OCI-M2 (cell line): Measurements from ENCODE around the gene TPP2.

Experiments
- DNase-seq: peaks from one replicate; lab custom pipeline; 2025; ENCODE audit not compliant: unreplicated experiment; lab: John Stamatoyannopoulos, UW

Gene TPP2

DNA sequence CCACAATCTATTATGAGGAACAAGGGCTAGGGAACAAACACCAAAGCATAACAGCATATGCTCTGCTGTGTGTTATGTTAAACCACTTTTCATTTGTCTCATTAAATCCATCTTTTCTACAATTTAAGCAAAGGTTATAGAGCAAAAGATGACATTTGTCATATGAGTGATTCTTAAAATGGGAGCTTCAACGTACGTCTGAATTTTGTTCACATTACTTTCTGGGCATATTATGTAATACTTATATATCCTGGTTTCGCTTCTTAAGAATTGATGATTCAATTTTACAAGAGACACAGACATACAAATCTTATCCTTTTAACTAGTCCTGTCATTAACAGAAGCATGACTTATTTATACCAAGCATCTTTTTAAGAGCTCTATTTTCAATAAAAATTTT lies 3.3 kb upstream of the TPP2 start:
- no peak for DNase-seq

DNA sequence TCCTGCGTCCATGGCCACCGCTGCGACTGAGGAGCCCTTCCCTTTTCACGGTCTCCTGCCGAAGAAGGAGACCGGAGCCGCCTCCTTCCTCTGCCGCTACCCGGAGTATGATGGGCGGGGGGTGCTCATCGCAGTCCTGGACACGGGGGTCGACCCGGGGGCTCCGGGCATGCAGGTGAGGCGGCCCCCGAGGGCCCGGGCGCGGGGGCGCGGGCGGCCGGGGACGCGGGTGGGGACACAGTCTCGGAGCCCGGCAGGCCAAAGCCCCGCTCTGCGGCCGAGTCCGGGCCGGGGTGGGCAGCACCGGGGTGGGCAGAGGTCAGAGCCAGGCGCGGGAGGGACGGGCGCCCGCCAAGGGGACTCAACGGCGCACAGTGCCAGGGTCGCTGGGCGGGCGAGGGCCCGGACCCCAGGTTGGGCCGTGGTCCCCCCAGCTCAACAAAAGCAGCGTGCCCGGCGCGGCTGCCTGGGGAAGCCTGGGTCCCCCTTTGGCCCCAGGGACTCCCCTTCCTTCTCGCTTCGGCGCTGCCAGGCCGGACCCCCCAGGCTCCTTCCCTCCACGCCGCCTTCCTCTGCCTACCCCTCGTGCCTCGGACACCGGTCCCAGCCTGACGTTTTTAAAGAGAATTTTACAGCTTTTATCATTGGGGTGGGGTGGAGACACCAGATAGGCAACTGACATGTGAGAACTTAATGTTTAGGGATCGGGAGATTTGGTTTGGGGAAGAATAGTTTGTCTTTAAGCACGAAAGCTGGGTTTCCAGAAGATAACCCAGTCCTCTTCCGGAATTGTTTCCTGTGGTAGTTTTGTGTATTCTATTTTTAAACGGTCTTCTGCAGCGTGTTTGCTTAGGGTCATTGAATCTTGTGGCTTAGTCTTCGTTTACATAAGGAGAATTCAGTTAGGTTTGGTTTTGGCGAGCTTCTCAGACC lies 509 bp downstream of the TPP2 start:
- peak; percentile 18 for DNase-seq

GRCh38 chr13:102598061-102598460 lies 1.3 kb downstream of the TPP2 start:
- no peak for DNase-seq

DNA sequence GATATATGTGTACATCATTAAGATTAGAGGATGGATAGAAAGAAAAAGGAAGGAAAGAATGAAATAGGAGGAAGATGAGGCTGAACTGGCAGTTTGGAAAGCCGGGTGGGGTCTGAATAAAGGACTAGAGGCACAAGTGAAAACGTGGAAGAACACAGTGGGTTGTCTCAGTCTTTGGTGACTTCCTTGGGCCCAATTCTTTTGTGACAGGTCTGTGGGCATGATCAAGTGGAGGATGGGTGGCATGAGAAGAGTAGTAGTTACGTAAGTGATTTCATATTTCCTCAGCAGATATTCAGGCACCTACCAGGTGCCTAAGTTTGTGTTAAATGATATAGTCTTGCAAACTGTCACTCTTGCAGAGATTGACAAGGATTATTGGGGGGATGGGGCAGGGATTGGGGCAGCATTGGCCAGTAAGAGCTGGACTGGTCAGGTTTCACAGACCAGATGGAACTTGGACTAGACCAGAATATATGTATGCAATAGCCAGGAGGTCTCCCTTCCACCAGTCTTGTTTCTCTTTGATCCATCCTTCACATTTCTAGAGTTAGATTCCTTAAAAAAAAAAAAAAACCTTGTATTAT lies 2.7 kb downstream of the TPP2 start:
- no peak for DNase-seq

GRCh38 chr13:102606537-102607309 lies 9.9 kb downstream of the TPP2 start:
- DNase-seq = no peak

DNA sequence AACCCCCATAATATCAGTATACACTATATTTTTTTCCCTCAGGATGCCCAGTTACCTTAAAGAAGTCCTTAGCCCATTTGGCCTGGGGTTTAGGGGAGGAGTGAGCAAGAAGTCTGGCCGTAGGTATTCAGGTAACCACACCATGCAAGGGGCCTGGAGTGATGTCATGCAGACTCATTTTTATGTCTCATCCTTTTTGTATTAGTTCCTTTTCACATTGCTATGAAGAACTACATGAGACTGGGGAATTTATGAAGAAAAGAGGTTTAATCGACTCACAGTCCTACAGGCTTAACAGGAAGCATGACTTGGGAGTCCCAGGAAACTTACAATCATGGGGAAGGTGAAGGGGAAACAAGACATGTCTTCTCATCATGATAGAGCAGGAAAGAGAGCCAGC lies 12.2 kb downstream of the TPP2 start:
- DNase-seq = no peak

DNA sequence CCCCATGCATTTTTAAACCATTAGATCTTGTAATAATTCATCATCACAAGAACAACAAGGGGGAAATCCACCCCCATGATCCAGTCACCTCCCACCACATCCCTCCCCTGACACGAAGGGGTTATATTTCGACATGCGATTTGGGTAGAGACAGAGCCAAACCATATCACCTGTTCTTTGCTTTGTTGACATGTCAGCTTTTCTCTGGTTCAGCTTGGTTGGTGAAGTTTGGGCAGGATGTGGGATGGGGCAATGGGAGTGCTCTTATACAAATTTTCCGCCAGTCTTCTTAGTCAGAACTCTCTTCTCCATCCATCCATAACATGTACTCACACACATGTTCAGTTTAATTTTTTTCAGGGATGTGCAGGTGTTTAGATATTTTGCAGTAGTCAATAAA lies 12.9 kb downstream of the TPP2 start:
- DNase-seq = no peak

DNA sequence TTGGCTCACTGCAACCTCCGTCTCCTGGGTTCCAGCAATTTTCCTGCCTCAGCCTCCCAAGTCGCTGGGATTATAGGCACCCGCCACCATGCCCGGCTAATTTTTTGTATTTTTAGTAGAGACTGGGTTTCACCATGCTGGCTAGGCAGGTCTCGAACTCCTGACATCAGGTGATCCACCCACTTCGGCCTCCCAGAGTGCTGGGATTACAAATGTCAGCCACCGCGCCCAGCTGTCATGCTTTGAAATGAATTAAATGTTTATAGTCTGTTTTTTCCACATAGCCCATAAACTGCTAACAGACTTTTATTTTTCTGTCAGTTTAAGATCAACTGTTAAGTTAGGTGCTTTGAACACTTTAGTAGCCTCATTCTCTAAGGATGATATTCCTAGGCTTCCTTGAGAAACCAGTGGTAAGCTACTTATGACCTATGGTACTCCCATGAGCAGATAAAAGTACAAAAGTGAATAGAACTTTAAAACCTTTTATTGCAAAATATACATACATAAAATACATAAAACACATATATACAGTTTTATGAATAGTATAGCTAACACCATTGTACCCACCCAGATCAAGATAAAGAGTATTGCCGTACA lies 13.6 kb downstream of the TPP2 start:
- DNase-seq = no peak

- no peak for DNase-seq
Measured at GRCh38 chr13:102617697-102618350, 21.0 kb downstream of the TPP2 start.

GRCh38 chr13:102620516-102620915 lies 23.7 kb downstream of the TPP2 start:
- DNase-seq = no peak

- DNase-seq = no peak
Measured at GRCh38 chr13:102626928-102627327, 30.1 kb downstream of the TPP2 start.

DNA sequence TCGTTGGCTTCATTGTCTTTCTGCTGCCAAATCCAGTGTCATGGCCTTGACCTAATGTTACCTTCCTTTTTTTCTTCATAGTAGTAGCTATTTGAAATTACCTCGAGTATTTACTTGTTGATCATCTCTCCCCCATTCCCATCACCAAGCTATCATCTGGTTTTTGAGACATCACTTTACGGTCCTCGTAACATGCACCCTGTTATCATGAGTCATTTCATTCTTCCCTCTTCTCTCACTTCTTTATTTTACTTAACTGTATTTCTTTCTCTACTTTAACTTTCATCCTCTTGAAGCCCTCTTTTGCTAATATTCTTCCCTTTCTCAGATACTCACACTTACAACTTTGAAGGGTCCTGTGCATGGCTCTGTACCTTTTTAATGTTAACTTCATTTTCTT lies 31.8 kb downstream of the TPP2 start:
- DNase-seq = no peak

DNA sequence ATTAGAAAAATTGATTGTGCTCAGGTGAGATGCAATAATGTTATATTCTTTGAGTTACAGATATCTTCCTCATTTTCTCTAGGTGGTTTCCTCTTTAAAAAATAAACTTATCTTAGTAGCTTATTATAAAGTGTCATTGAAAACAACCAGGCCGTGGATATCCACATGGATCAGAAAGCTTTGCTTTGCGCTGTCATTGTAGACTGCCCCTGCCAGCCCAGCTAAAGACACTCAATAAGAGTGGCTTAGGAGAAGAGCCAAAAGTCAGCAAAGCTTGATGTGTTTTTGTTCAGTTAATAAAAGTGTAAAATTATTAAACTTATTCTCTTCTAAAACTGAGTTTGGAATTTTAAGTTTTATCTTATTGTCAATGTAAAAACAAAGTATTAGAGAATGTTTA lies 34.4 kb downstream of the TPP2 start:
- no peak for DNase-seq

DNA sequence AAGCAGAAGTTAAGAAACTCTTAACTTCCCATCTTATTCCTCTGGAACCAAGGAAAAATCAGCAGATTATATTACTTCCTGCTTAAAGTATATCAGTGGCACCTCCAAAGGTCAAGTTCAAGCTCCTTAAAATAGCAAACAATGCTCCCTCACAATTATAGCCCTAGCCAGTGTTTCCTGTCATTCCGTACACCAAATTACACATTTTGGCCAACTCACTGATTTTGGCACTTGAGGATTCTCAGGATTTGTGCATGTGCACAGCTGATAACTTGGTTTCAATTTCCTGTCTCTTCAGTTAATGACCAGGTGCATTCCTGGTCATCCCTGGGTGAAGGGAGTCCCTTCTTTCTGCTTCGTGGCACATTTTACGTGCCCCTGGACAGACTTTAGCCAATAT lies 42.0 kb downstream of the TPP2 start:
- DNase-seq = no peak

DNA sequence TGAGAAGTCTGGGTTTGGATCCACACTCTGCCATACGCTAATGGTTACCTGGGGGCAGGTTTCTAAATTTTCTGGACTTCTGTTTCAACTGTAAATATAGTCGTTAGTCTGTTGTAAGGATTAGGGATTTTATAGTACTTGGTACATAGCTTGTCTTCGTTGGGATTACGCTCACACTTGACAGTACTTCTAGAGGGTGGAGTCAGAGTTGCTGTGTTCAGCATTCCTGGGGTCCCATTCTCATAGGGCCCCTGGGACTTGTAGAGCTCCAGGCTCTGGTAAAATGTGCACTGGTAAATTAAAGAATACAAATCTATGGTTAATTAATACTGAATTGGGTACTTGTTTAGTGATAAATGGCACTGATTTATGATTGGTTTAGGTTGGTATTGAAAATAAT lies 45.2 kb downstream of the TPP2 start:
- no peak for DNase-seq

DNA sequence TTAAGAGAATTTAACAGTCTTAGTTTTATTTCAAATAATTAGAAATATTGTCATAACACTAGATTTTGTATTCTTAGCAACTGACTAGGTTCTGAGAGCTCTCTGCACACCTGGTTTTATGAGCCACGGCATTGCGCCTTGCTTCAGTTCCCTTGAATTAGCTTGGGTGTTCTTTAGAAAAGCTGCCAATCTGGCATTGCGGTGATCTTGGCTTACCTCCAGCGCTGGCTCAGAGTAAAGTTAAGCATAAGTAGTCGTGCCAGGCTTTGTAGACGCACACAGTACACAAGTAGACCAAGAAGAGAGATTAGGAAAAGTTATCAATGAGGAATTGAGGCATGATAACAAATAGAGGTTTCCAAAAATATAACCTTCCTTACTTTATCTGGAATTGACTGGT lies 45.7 kb downstream of the TPP2 start:
- no peak for DNase-seq

- DNase-seq = no peak
Measured at GRCh38 chr13:102643656-102644055, 46.9 kb downstream of the TPP2 start.

GRCh38 chr13:102645701-102646100 lies 48.9 kb downstream of the TPP2 start:
- no peak for DNase-seq

GRCh38 chr13:102648046-102648445 lies 51.3 kb downstream of the TPP2 start:
- DNase-seq = no peak

DNA sequence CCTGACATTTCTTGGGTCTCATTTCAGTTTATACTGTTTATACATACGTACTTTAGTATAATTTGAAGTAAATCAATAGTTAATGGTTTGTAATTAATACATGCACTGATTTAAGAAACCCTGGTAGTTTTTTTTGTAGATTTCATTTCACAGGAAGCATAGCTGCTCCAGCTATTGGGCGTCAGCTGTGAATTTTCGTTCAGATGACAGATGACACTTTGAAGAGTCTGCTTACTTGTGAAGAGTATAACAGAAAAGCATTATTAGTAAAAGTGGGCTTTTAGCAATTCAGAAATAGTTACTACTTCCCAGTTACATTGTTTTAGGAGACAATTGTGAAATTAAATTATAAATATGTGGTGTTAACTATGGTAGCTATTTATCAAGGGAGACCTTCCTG lies 53.7 kb downstream of the TPP2 start:
- DNase-seq = no peak

DNA sequence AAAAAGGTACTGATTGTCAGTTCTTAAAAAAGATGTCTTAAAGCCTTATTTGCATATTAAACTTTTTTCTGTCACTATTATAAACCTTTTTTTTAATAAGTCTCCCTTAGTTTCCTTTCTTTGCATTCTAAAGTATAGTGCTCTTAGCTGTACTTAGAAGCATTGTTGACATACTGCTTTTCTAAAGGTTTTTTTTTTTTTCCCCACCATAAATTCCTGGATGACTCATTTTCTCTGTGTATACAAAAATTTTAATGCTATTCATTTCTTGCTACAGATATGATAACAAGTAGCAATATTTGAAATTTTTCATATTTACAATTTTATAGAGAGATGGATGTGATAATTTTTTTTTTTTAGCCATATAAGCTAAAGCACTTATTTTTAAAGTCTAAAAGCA lies 54.6 kb downstream of the TPP2 start:
- DNase-seq = no peak
